H9 (cell line): ENCODE data around the gene GBP7. TPM values are rescaled to one million over a fixed set of nuclear protein-coding genes. Genes with fewer than 3 reads are reported as not detected.

ENCODE experiments used
- DNase-seq: peaks from one replicate; pipeline ENCODE4 v3.0.0-alpha.2; 2017
- H2AFZ ChIP-seq: one replicate; pipeline ENCODE4 v1.6.1; 2013; ENCODE audit warnings: mild to moderate bottlenecking, low read length, control low read depth, moderate library complexity
- H2AK5ac ChIP-seq: 2 replicates; pipeline ENCODE4 v1.6.1; 2013; ENCODE audit warnings: low read length, control low read depth, mixed read lengths; ENCODE audit not compliant: insufficient read length
- H2BK120ac ChIP-seq: one replicate; pipeline ENCODE4 v1.6.1; 2013; ENCODE audit warnings: low read depth, mild to moderate bottlenecking, low read length, control low read depth, inconsistent platforms; ENCODE audit not compliant: poor library complexity, severe bottlenecking
- H2BK12ac ChIP-seq: 2 replicates; pipeline ENCODE4 v1.6.1; 2013; ENCODE audit warnings: low read length, control low read depth, mixed read lengths, low read depth; ENCODE audit not compliant: insufficient read length
- H2BK15ac ChIP-seq: 2 replicates; pipeline ENCODE4 v1.6.1; 2013; ENCODE audit warnings: low read depth, low read length, control low read depth
- H2BK20ac ChIP-seq: one replicate; pipeline ENCODE4 v1.6.1; 2013; ENCODE audit warnings: low read depth, mild to moderate bottlenecking, low read length, control low read depth, inconsistent platforms; ENCODE audit not compliant: poor library complexity, severe bottlenecking
- H2BK5ac ChIP-seq: 2 replicates; pipeline ENCODE4 v1.6.1; 2013; ENCODE audit warnings: low read length, control low read depth, mixed read lengths; ENCODE audit not compliant: insufficient read length
- H3K14ac ChIP-seq: 2 replicates; pipeline ENCODE4 v1.6.1; 2013; ENCODE audit warnings: low read length, control low read depth; ENCODE audit not compliant: insufficient read depth
- H3K18ac ChIP-seq: 2 replicates; pipeline ENCODE4 v1.6.1; 2013; ENCODE audit warnings: low read depth, mild to moderate bottlenecking, mixed read lengths, low read length, control low read depth; ENCODE audit not compliant: insufficient read length
- H3K23ac ChIP-seq: 2 replicates; pipeline ENCODE4 v1.6.1; 2013; ENCODE audit warnings: low read length, control low read depth, mixed read lengths, low read depth; ENCODE audit not compliant: insufficient read length
- H3K23me2 ChIP-seq: 2 replicates; pipeline ENCODE4 v1.6.1; 2013; ENCODE audit warnings: low read depth, mild to moderate bottlenecking, mixed read lengths, low read length, control low read depth; ENCODE audit not compliant: insufficient read length, poor library complexity, severe bottlenecking
- H3K27ac ChIP-seq: 2 replicates; pipeline ENCODE4 v1.5.1; 2013; ENCODE audit warnings: low read length, control low read depth, mixed read lengths, low read depth; ENCODE audit not compliant: insufficient read length
- H3K27me3 ChIP-seq: 2 replicates; pipeline ENCODE4 v1.6.1; 2013; ENCODE audit warnings: low read length, control low read depth, inconsistent platforms; ENCODE audit not compliant: insufficient read depth
- H3K4ac ChIP-seq: 2 replicates; pipeline ENCODE4 v1.6.1; 2013; ENCODE audit warnings: low read depth, mild to moderate bottlenecking, control low read depth, inconsistent platforms, low read length, moderate library complexity
- H3K4me1 ChIP-seq: 2 replicates; pipeline ENCODE4 v1.6.1; 2013; ENCODE audit warnings: low read length, control low read depth, inconsistent platforms; ENCODE audit not compliant: insufficient read depth
- H3K4me2 ChIP-seq: 2 replicates; pipeline ENCODE4 v1.6.1; 2013; ENCODE audit warnings: low read length, control low read depth, mixed read lengths; ENCODE audit not compliant: insufficient read length, insufficient read depth
- H3K56ac ChIP-seq: 2 replicates; pipeline ENCODE4 v1.6.1; 2013; ENCODE audit warnings: low read depth, mild to moderate bottlenecking, mixed read lengths, low read length, control low read depth; ENCODE audit not compliant: insufficient read length
- H3K79me1 ChIP-seq: 2 replicates; pipeline ENCODE4 v1.6.1; 2013; ENCODE audit warnings: low read depth, mild to moderate bottlenecking, moderate library complexity, low read length, control low read depth, inconsistent platforms; ENCODE audit not compliant: insufficient read depth, poor library complexity, severe bottlenecking
- H3K79me2 ChIP-seq: 2 replicates; pipeline ENCODE4 v1.6.1; 2013; ENCODE audit warnings: low read length, control low read depth, inconsistent platforms; ENCODE audit not compliant: insufficient read depth
- H3K9ac ChIP-seq: 2 replicates; pipeline ENCODE4 v1.6.1; 2013; ENCODE audit warnings: low read length, control low read depth, mixed read lengths; ENCODE audit not compliant: insufficient read length; ENCODE audit errors: extremely low read depth
- H3K9me3 ChIP-seq: one replicate; pipeline ENCODE4 v1.6.1; 2013; ENCODE audit warnings: low read depth, low read length, inconsistent platforms; ENCODE audit not compliant: control insufficient read depth
- H3T11ph ChIP-seq: one replicate; pipeline ENCODE4 v1.6.1; 2013; ENCODE audit warnings: mild to moderate bottlenecking, low read length, control low read depth, inconsistent platforms
- H4K20me1 ChIP-seq: one replicate; pipeline ENCODE4 v1.6.1; 2013; ENCODE audit not compliant: control insufficient read depth, insufficient read length, insufficient read depth
- H4K5ac ChIP-seq: 2 replicates; pipeline ENCODE4 v1.6.1; 2013; ENCODE audit warnings: low read depth, mild to moderate bottlenecking, mixed read lengths, low read length, control low read depth; ENCODE audit not compliant: insufficient read length
- H4K8ac ChIP-seq: replicated peaks from 2 replicates; pipeline ENCODE4 v1.6.1; 2013; ENCODE audit warnings: low read length, control low read depth, mixed read lengths, low read depth; ENCODE audit not compliant: insufficient read length
- H4K91ac ChIP-seq: 2 replicates; pipeline ENCODE4 v1.6.1; 2013; ENCODE audit warnings: low read depth, mild to moderate bottlenecking, moderate library complexity, mixed read lengths, low read length, control low read depth; ENCODE audit not compliant: insufficient read length
- H3K27ac Mint-ChIP-seq, 3 experiments: 2 replicates in 2 of 3; 3 replicates in 1 of 3; pipeline ENCODE4 v1.8.0; 2020 to 2021; ENCODE audit warnings: mixed read lengths in 3 of 3, mild to moderate bottlenecking in 1 of 3, moderate library complexity in 1 of 3
- H3K27me3 Mint-ChIP-seq: 2 replicates; pipeline ENCODE4 v1.8.0; 2021; ENCODE audit warnings: low read depth, mild to moderate bottlenecking, moderate library complexity, mixed read lengths
- H3K36me3 Mint-ChIP-seq, 3 experiments: 2 replicates in 2 of 3; 3 replicates in 1 of 3; pipeline ENCODE4 v1.8.0; 2020 to 2021; ENCODE audit warnings: low read depth in 3 of 3, mixed read lengths in 3 of 3; ENCODE audit not compliant: insufficient read depth in 1 of 3
- H3K4me1 Mint-ChIP-seq, 2 experiments: 2 replicates each; pipeline ENCODE4 v1.8.0; 2020; ENCODE audit warnings: mixed read lengths in 2 of 2
- H3K4me3 Mint-ChIP-seq, 2 experiments: 2 replicates in 1 of 2; 3 replicates in 1 of 2; pipeline ENCODE4 v1.8.0; 2020 to 2021; ENCODE audit warnings: mild to moderate bottlenecking in 2 of 2, mixed read lengths in 2 of 2, moderate library complexity in 1 of 2
- H3K9me3 Mint-ChIP-seq, 2 experiments: 2 replicates in 1 of 2; 3 replicates in 1 of 2; pipeline ENCODE4 v1.8.0; 2020; ENCODE audit warnings: mild to moderate bottlenecking in 2 of 2, mixed read lengths in 2 of 2, moderate library complexity in 1 of 2
- CTCF ChIP-seq: fragments of 200-600 bp; sonication (generic); conservative IDR thresholded peaks from 3 replicates; pipeline ENCODE4 v1.8.0; 2021; ENCODE audit warnings: antibody characterized with exemption, mild to moderate bottlenecking
- WGBS: extraction: QIAGEN DNeasy Blood & Tissue Kit; methylation state at CpG from one replicate; pipeline ENCODE4 v1.1.7; 2013; ENCODE audit warnings: missing lambda C conversion rate, low lambda C conversion rate, mixed read lengths; ENCODE audit not compliant: insufficient read length; ENCODE audit errors: extremely low coverage; 5-methylcytosine and 5-hydroxymethylcytosine counted together
- total RNA-seq: library from RNA; stranded (reverse); gene quantifications from 2 replicates; pipeline ENCODE4 v1.2.1, GENCODE V29; 2021

Gene GBP7
- total RNA-seq, 1 experiment from 2014 or later = not detected

- Histone ChIP-seq H3K79me2 (no peaks in the 10 kb centered on the region), H3K4me2 (no peak overlapping the region), H2AFZ (no peak overlapping the region), H3K4me1 (no peaks in the 10 kb centered on the region), H2BK15ac (no peak overlapping the region), H2BK120ac (no peak overlapping the region), H3K18ac (no peak overlapping the region), H2AK5ac (no peak overlapping the region), H3K27ac (no peak overlapping the region), H3K23me2 (no peaks in the 10 kb centered on the region), H3K79me1 (no peaks in the 10 kb centered on the region), H2BK20ac (no peak overlapping the region), H3K56ac (no peak overlapping the region), H3K27me3 (no peaks in the 10 kb centered on the region), H3K4ac (no peak overlapping the region), H2BK12ac (no peak overlapping the region), H3K14ac (no peak overlapping the region), H4K5ac (no peak overlapping the region), H4K20me1 (no peaks in the 10 kb centered on the region), H3K9ac (no peak overlapping the region), H2BK5ac (no peak overlapping the region), H4K91ac (no peak overlapping the region), H3K9me3 (no peaks in the 10 kb centered on the region), H3K23ac (no peak overlapping the region), H3T11ph (no peak overlapping the region), H4K8ac (no peak overlapping the region)
- whole genome bisulfite sequencing = no CpG with 5 or more reads among the region's 4 CpGs
- H3K9me3 Mint-ChIP-seq = no peaks in the 10 kb centered on the region
- no peak overlapping the region for H3K4me3 Mint-ChIP-seq
- TF ChIP-seq CTCF = no peak
- no peaks in the 10 kb centered on the region for H3K4me1 Mint-ChIP-seq
- H3K36me3 Mint-ChIP-seq = no peaks in the 10 kb centered on the region
- no peak for DNase-seq
- H3K27me3 Mint-ChIP-seq = no peaks in the 10 kb centered on the region
- H3K27ac Mint-ChIP-seq = no peak overlapping the region
These were observed 5.4 kb downstream of the GBP7 start for GRCh38 chr1:89170170-89171066.
